Neural cell (in vitro differentiated cells): ENCODE results near the gene PCMTD2. TPM values are rescaled to one million over a fixed set of nuclear protein-coding genes. Genes with fewer than 3 reads are reported as not detected.

Experiments
- H2AFZ ChIP-seq: fragments of 200-600, 300-800 bp; sonication (generic), shearing (Covaris generic); 2 replicates; pipeline ENCODE4 v1.6.0; 2014; ENCODE audit warnings: low read depth, mild to moderate bottlenecking, antibody characterized with exemption, low read length, moderate library complexity
- H3F3A ChIP-seq: fragments of 200-600 bp; shearing (Covaris generic); 2 replicates; pipeline ENCODE4 v1.6.1; 2016; ENCODE audit warnings: mild to moderate bottlenecking, moderate library complexity, mixed read lengths, antibody characterized with exemption, low read length; ENCODE audit not compliant: insufficient read depth, poor library complexity, severe bottlenecking
- H3K27ac ChIP-seq: fragments of 200-600, 300-800 bp; sonication (generic), shearing (Covaris generic); 2 replicates; pipeline ENCODE4 v1.5.1; 2014; ENCODE audit warnings: mild to moderate bottlenecking, low read length, moderate library complexity
- H3K27me3 ChIP-seq: fragments of 300-800, 200-600 bp; sonication (generic), shearing (Covaris generic); 2 replicates; pipeline ENCODE4 v1.6.0; 2014; ENCODE audit warnings: mild to moderate bottlenecking, low read depth, low read length, moderate library complexity; ENCODE audit not compliant: insufficient read depth
- H3K36me3 ChIP-seq: fragments of 300-800, 200-600 bp; sonication (generic), shearing (Covaris generic); 2 replicates; pipeline ENCODE4 v1.5.1; 2014; ENCODE audit warnings: mild to moderate bottlenecking, antibody characterized with exemption, low read length, moderate library complexity; ENCODE audit not compliant: insufficient read depth
- H3K4me2 ChIP-seq: fragments of 300-800, 200-600 bp; sonication (generic), shearing (Covaris generic); 2 replicates; pipeline ENCODE4 v1.6.0; 2014; ENCODE audit warnings: mild to moderate bottlenecking, low read length
- H3K4me3 ChIP-seq: fragments of 300-800, 200-600 bp; sonication (generic), shearing (Covaris generic); 2 replicates; pipeline ENCODE4 v1.5.1; 2014; ENCODE audit warnings: mild to moderate bottlenecking, low read length, moderate library complexity
- H3K79me2 ChIP-seq: fragments of 200-600 bp; shearing (Covaris generic); replicated peaks from 2 replicates; pipeline ENCODE4 v1.6.0; 2014; ENCODE audit warnings: mild to moderate bottlenecking, low read length, moderate library complexity; ENCODE audit not compliant: insufficient read depth
- H3K9ac ChIP-seq: fragments of 300-800, 200-600 bp; sonication (generic), shearing (Covaris generic); 2 replicates; pipeline ENCODE4 v1.6.1; 2016; ENCODE audit warnings: mild to moderate bottlenecking, low read length, mixed read lengths
- H3K9me2 ChIP-seq: fragments of 200-600 bp; shearing (Covaris generic); 2 replicates; pipeline ENCODE4 v1.6.1; 2016; ENCODE audit warnings: mild to moderate bottlenecking, low read length, mixed read lengths; ENCODE audit not compliant: insufficient read depth
- H3K9me3 ChIP-seq: fragments of 200-600, 300-800 bp; sonication (generic), shearing (Covaris generic); 2 replicates; pipeline ENCODE4 v1.6.1; 2016; ENCODE audit warnings: mild to moderate bottlenecking, mixed run types, low read length, moderate library complexity, mixed read lengths
- H4K20me1 ChIP-seq: fragments of 200-600 bp; shearing (Covaris generic); 2 replicates; pipeline ENCODE4 v1.6.1; 2016; ENCODE audit warnings: mild to moderate bottlenecking, mixed run types; ENCODE audit not compliant: insufficient read depth
- CTCF ChIP-seq: fragments of 450-650 bp; IDR thresholded peaks from 2 replicates; pipeline ENCODE4 v1.5.1; 2014; ENCODE audit warnings: antibody characterized with exemption, mild to moderate bottlenecking, moderate library complexity; ENCODE audit not compliant: poor library complexity, severe bottlenecking
- EP300 ChIP-seq: fragments of 450-650 bp; conservative IDR thresholded peaks from 2 replicates; pipeline ENCODE4 v1.6.1; 2014; ENCODE audit warnings: antibody characterized with exemption, mild to moderate bottlenecking, moderate library complexity; ENCODE audit not compliant: poor library complexity, severe bottlenecking
- EZH2 ChIP-seq: fragments of 200-600, 300-800 bp; shearing (Covaris generic), sonication (generic); IDR thresholded peaks from 2 replicates; pipeline ENCODE4 v1.6.1; 2014; ENCODE audit warnings: antibody characterized with exemption, low read length, borderline replicate concordance, mild to moderate bottlenecking; ENCODE audit not compliant: insufficient read depth, poor library complexity, severe bottlenecking
- MXI1 ChIP-seq: fragments of 450-650 bp; conservative IDR thresholded peaks from 2 replicates; pipeline ENCODE4 v1.6.1; 2014; ENCODE audit warnings: antibody characterized with exemption, mild to moderate bottlenecking; ENCODE audit not compliant: poor library complexity, severe bottlenecking
- POLR2AphosphoS5 ChIP-seq: IDR thresholded peaks from 2 replicates; pipeline ENCODE4 v1.6.1; 2012
- RAD21 ChIP-seq: fragments of 450-650 bp; conservative IDR thresholded peaks from 2 replicates; pipeline ENCODE4 v1.6.1; 2014; ENCODE audit warnings: antibody characterized with exemption, mild to moderate bottlenecking, moderate library complexity
- REST ChIP-seq: IDR thresholded peaks from 2 replicates; pipeline ENCODE4 v1.6.1; 2012; ENCODE audit warnings: borderline replicate concordance
- SMC3 ChIP-seq: fragments of 450-650 bp; conservative IDR thresholded peaks from 2 replicates; pipeline ENCODE4 v1.6.1; 2014; ENCODE audit warnings: antibody characterized with exemption, mild to moderate bottlenecking, moderate library complexity; ENCODE audit not compliant: poor library complexity
- TAF1 ChIP-seq: IDR thresholded peaks from 2 replicates; pipeline ENCODE4 v1.6.1; 2012; ENCODE audit warnings: low read depth
- polyA plus RNA-seq: library from polyadenylated mRNA; depleted of rRNA; stranded (reverse); fragments of >200 nt; gene quantifications from 2 replicates; pipeline ENCODE4 v1.2.3, GENCODE V29; 2014

PCMTD2 gene
- polyA plus RNA-seq, 1 donor from 2014 or later: 270 TPM

- no peak for TF ChIP-seq POLR2AphosphoS5
Measured at GRCh38 chr20:64219730-64220129, 35.8 kb upstream of the PCMTD2 start (continued).

- Histone ChIP-seq H2AFZ (no peak overlapping the region), H3K4me3 (no peak overlapping the region), H4K20me1 (no peaks in the 10 kb centered on the region), H3K9me3 (no peaks in the 10 kb centered on the region), H3K9ac (no peak overlapping the region), H3K4me2 (no peak overlapping the region), H3F3A (no peaks in the 10 kb centered on the region), H3K9me2 (no peaks in the 10 kb centered on the region), H3K79me2 (no peaks in the 10 kb centered on the region), H3K27ac (no peak overlapping the region), H3K36me3 (peaks cover 17% of the 10 kb centered on the region), H3K27me3 (no peaks in the 10 kb centered on the region)
- TF ChIP-seq REST (no peak), CTCF (no peak), POLR2AphosphoS5 (no peak), EP300 (no peak), MXI1 (no peak), EZH2 (no peak), RAD21 (no peak), SMC3 (no peak), TAF1 (no peak)
Measured at GRCh38 chr20:64220420-64220819, 35.1 kb upstream of the PCMTD2 start.

- H3K4me3 ChIP-seq: no peak overlapping the region
- no peaks in the 10 kb centered on the region for H3K79me2 ChIP-seq
- H3K36me3 ChIP-seq: peaks cover 17% of the 10 kb centered on the region
- no peak overlapping the region for H3K4me2 ChIP-seq
- no peak overlapping the region for H3K9ac ChIP-seq
- H3K9me3 ChIP-seq: no peaks in the 10 kb centered on the region
- H3F3A ChIP-seq: no peaks in the 10 kb centered on the region
- H3K27ac ChIP-seq: no peak overlapping the region
- TF ChIP-seq TAF1 (no peak), POLR2AphosphoS5 (no peak), RAD21 (no peak), EZH2 (no peak), EP300 (no peak), REST (no peak), SMC3 (no peak), CTCF (no peak), MXI1 (no peak)
- H3K27me3 ChIP-seq: no peaks in the 10 kb centered on the region
- H3K9me2 ChIP-seq: no peaks in the 10 kb centered on the region
- H2AFZ ChIP-seq: no peak overlapping the region
- no peaks in the 10 kb centered on the region for H4K20me1 ChIP-seq
Measured at GRCh38 chr20:64220891-64221527, 34.5 kb upstream of the PCMTD2 start.
